COLO829 (cell line): ENCODE measurements around the gene WDR47.
"Not testable (repeated sequence)": the region's sequence is repeated elsewhere in the genome, so short reads cannot be mapped to it uniquely, and the experiment has no call there.

ENCODE experiments used
- DNase-seq: peaks from one replicate; pipeline ENCODE4 v3.0.0; 2012; ENCODE audit warnings: low spot score

The WDR47 gene

GRCh38 chr1:108962681-108963051, 79.2 kb downstream of the WDR47 start:
- DNase-seq: no peak

DNA sequence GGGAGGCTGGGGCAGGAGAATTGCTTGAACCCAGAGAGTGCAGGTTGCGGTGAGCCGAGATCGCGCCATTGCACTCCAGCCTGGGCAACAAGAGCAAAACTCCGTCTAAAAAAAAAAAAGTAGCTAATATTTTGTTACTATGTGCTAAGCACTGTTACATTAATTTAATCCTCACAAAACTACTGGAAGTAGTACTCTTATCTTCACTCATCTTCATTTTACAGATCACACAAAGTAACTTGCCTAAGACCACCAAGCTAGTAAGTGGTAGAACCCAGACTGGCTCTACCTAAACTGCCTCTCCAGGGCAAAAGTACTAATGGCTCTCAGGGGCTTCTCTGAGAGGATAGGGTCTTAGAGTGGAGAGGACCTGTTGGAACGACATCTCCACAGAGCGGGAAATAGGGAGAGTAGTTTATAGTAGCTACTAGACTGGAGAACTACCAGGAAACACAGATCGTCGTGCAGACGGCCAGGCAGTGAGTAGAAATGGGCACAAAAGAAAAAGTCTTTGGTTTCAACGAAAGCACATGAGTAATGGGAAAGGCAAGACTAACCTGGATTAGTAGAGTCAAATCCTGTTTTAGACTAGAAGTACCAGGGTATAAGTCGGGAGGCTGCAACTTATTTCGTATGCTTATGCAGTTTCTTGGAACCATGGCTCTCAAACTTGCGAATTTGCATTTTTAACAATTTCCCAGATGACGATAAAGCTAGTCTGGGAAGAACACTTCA, 80.0 kb downstream of the WDR47 start:
- no peak for DNase-seq

DNA sequence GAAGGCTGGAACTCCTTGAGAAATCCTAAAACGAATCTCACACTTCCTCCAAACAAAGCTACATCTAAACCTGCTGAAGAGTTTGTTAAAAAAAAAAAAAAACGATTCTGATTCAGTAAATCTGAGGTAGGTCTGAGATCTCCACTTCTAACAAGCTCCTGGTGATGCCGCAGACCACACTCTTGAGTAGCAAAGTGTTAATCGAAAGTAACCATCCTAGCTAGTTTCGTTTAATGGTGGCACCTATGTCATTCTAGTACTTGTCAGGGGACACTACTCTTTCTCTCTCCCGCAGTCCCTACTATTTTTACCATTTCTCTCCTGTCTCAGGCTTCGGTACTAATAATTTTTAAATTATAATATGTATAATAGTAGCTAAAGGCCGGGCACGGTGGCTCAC, 80.7 kb downstream of the WDR47 start:
- no peak for DNase-seq

DNA sequence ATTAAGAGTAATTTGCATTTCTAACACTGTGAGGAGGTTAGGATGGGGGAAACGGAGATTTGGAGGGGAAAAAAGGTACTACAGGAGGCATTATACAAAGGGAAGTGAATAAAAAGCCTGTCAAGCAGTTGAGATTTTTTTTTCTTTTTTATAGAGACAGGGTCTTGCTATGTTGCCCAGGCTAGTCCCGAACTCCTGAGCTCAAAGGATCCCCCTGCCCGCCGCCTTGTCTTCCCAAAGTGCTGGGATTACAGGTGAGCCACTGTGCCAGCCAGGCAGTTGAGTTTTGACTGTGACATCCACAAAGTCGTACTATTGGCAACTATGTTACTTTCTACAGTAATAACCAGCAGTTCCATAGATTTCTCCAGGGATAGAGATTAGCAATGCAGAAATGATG, 81.2 kb downstream of the WDR47 start:
- DNase-seq: no peak

- no peak for DNase-seq
These were observed 84.0 kb downstream of the WDR47 start for GRCh38 chr1:108957888-108958287.

DNA sequence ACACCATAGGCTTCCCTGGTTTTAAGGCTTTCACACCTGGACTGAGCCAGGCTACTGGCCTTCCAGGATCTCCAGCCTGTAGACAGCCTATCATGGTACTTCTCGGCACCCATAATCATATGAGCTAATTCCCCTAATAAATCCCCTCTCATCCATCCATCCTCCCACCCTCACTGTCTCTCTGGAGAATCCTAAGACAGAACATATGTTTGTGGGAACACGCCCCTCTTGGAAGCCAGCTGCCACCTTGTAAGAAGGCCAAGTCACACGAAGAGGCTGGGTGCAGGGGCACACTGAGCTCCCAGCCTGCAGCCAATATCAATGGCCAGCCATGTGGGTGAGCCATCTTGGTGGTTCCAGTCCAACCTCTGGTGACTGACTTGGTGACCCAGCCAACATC, 86.0 kb downstream of the WDR47 start:
- DNase-seq: no peak

DNA sequence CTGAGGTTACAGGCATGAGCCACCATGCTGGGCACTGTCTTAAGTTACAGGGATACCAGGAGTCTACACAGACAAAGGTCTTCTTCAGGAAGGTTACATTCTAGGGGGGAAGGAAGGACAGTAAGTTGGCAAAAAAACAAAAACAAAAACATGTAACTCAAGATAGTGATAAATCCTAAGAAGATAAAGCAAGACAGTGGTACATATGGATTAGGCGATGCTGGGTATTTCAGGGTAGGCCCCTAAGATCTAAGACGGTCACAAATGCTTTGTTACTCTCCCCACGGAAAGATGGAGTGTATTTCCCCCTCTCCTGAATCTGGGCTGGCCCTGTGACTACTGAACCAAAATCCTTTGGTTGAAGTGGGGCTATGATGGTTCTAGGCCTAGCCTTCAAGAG, 86.8 kb downstream of the WDR47 start:
- no peak for DNase-seq

DNA sequence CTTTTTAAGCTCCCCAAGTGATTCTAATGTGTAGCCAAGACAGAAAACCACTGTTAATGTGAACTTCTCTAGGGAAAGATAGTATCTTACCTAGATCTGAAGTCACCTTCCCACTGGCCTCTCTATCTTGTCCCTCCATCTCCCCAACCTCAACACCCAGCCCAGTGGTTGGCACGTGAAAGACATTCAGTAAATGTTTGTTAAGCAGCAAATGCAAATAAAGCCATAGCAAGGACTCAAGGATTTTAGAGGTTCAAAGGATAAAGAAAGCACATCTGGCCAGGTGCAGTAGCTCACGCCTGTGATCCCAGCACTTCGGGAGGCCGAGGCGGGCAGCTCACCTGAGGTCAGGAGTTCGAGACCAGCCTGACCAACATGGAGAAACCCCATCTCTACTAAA, 88.5 kb downstream of the WDR47 start:
- DNase-seq: no peak

GRCh38 chr1:108951242-108951641, 90.7 kb downstream of the WDR47 start:
- no peak for DNase-seq

- DNase-seq: no peak
These were observed 92.9 kb downstream of the WDR47 start for GRCh38 chr1:108949044-108949443.

DNA sequence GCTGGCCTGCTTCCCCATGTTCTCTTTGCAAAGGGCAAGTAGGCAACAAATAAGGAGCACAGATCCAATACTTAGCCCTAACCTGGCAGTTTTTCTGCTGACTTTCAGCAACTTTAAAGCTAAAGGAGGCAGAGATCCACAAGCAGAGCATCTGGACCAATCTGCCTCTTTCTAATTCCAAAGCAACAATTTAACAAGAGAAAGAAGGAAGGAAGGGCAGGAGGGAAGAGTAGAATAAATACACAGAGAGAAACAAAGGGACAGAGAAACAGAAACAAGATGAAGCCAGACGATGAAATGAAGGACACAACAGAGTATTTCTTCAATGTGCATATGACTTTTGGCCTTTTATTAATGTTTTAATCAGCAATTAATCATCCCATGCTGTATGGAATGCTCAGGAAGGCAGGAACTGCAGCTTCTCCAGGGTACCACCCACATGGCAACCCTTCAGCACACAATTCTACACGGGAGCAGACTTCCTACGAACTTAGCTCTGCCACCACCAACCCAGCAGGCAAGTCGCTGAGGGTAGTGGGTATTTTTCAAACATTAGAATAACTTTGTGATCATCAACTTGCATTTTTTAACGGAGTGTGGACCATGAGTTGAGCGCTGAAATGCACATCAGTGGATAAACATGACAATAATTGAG, 93.9 kb downstream of the WDR47 start:
- DNase-seq: no peak

DNA sequence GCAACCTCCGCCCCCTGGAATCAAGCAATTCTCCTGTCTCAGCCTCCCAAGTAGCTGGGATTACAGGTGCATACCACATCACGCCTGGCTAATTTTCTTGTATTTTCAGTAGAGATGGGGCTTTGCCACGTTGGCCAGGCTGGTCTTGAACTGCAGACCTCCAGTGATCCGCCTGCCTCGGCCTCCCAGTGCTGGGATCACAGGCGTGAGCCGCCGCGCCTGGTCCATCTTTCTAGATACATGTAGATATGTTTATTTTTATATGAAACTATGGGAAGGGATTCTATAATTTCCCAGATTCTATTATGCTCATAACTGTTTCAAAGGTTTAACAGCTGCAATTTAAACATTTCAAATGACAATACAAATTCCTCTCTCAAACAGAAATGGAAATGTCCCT, 105.7 kb downstream of the WDR47 start:
- no peak for DNase-seq

DNA sequence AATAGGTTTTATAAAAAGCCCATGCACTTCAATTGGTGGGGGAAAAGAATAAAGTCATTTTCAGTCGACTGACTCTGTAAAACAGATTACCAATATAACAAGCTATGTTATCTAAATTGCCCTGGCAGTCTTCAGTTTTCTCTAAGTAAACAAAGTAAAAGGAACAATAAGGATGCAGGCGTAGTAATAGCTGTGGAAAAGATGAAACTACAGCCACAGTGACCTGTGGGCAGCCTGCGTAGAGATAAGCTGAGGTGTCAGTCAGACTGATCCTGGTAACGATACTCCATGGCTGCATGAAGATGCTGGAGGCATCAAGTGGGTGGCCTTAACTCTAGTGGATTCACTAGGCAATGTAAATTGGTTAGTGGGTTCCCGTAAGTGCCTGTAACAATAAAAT, 108.0 kb downstream of the WDR47 start:
- DNase-seq: no peak

GRCh38 chr1:108927565-108927964, 114.3 kb downstream of the WDR47 start:
- DNase-seq: not testable (repeated sequence)

- no peak for DNase-seq
These were observed 116.0 kb downstream of the WDR47 start for GRCh38 chr1:108925920-108926319.
